Lower lobe of right lung (tissue), 2 donors: ENCODE data around the gene ZDHHC24. TPM values are rescaled to one million over a fixed set of nuclear protein-coding genes. Genes with fewer than 3 reads are reported as not detected.

Experiments
- ATAC-seq, 2 donors: fragments of 200-7000 bp; cut with Tn5 transposase; one replicate each; pipeline ENCODE4 v1.9.1; 2020 to 2022; ENCODE audit warnings: mild to moderate bottlenecking in 2 of 2, moderate library complexity in 2 of 2
- DNase-seq: peaks from one replicate; pipeline ENCODE4 v3.0.0-alpha.2; 2020
- H3K27ac ChIP-seq: fragments of 200-600 bp; one replicate; pipeline ENCODE4 v1.8.0; 2022
- H3K27me3 ChIP-seq: fragments of 200-600 bp; one replicate; pipeline ENCODE4 v1.8.0; 2022; ENCODE audit warnings: low read depth
- H3K36me3 ChIP-seq: fragments of 200-600 bp; one replicate; pipeline ENCODE4 v1.8.0; 2022; ENCODE audit warnings: mild to moderate bottlenecking
- H3K4me1 ChIP-seq: fragments of 200-600 bp; one replicate; pipeline ENCODE4 v1.8.0; 2022
- H3K4me3 ChIP-seq: fragments of 200-600 bp; one replicate; pipeline ENCODE4 v1.8.0; 2022; ENCODE audit warnings: mild to moderate bottlenecking
- H3K9me3 ChIP-seq: fragments of 200-600 bp; one replicate; pipeline ENCODE4 v1.8.0; 2022
- intact Hi-C: fragments of 100-400 bp; cut with DNase I; formaldehyde crosslinking; loops from one replicate; pipeline ENCODE4 v1.11.0; 2022
- total RNA-seq: library from RNA; stranded (reverse); fragmentation: NEBNext Ultra II Directional; extraction: Animal tissue kit (Norgen Biotek cat#: 25700); gene quantifications from one replicate; pipeline ENCODE4 v1.2.1, GENCODE V29; 2021
- TF ChIP-seq, protein P1 (sequence below): fragments of 200-600 bp; IDR thresholded peaks from one replicate; pipeline ENCODE4 v1.8.0; 2022; ENCODE audit warnings: antibody characterized with exemption, mild to moderate bottlenecking
- donor health status: DM: no; HTN: yes; CAD: no; lungs with severe emphysema.

The ZDHHC24 gene
- total RNA-seq, 1 donor from 2014 or later: 14.9 TPM

DNA sequence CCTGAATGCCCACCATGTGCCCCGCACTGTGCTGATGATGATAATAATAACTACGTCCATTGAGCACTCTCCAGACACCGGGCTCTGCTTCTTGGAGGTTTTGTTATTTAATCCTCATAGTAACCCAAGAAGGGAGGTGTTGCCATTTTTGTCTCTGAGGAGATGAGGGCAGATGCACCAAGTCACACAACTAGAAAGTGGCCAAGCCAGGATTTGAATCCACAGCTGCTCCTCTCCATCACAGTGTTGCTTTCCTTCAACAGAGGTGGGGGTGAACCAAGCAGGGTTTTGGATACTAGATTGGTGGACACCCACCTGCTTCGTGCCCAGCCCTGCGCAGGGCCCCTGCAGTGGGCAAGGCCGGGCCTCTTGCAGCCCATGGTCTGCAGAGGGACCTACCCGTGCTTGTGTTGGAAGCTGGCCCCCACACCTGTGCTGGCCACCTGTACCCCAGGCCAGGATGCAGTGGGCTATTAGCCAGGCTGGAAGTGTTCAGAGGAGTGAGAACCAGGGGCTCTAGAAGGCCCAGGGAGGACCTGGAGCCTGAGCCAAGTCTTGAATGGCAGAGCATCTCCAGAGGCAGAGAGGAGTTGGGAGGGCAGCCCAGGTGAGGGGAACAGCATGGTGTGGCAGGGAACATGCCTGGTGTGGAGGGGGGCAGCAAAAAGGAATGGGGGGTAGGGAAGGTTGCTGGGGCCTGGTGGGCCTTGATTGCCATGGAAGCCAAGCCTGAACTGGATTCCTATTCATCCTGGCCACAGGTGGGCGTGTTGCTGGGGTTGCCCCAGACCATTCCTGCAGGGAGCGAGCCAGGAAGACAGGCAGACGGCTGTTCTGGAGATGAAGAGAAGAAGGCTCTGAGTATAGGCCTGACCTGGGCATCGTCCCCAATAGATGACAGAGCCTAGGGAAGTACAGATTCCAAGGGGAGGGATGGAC lies 68.3 kb downstream of the ZDHHC24 start:
- H3K9me3 ChIP-seq: no peaks in the 10 kb centered on the region
- ATAC-seq (no peak), DNase-seq (no peak)

DNA sequence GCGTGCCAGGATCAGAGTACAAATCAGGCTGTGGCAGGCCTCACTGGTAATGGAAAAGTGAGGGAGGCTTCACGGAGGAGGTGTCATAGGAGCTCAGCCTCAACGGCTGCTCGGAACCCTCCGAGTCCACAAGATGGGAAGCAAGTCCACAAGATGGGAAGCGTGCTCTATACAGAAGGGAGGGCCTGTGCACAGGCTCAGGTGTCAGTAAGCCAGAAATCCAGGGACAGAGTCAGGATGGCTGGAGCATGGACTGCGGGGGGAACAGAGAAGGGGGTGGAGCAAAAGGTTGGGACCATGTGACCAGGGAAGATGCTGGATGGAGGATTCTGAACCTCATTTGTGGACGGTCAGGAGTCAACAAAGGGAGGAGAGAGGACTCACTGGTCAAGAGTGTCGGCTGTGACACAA lies 69.0 kb downstream of the ZDHHC24 start:
- no peaks in the 10 kb centered on the region for H3K27me3 ChIP-seq
- H3K27ac ChIP-seq: no peak overlapping the region
- intact Hi-C loops: no loop called here
- no peak for DNase-seq
- no peak for ATAC-seq
- no peak overlapping the region for H3K4me3 ChIP-seq
- TF ChIP-seq, protein P1, sequence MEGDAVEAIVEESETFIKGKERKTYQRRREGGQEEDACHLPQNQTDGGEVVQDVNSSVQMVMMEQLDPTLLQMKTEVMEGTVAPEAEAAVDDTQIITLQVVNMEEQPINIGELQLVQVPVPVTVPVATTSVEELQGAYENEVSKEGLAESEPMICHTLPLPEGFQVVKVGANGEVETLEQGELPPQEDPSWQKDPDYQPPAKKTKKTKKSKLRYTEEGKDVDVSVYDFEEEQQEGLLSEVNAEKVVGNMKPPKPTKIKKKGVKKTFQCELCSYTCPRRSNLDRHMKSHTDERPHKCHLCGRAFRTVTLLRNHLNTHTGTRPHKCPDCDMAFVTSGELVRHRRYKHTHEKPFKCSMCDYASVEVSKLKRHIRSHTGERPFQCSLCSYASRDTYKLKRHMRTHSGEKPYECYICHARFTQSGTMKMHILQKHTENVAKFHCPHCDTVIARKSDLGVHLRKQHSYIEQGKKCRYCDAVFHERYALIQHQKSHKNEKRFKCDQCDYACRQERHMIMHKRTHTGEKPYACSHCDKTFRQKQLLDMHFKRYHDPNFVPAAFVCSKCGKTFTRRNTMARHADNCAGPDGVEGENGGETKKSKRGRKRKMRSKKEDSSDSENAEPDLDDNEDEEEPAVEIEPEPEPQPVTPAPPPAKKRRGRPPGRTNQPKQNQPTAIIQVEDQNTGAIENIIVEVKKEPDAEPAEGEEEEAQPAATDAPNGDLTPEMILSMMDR: no peak
- H3K36me3 ChIP-seq: peaks cover 42% of the 10 kb centered on the region
- H3K4me1 ChIP-seq: peaks cover 17% of the 10 kb centered on the region
- no peaks in the 10 kb centered on the region for H3K9me3 ChIP-seq

More for the DNA sequence above, 68.3 kb downstream of the ZDHHC24 start:
- H3K36me3 ChIP-seq: peaks cover 42% of the 10 kb centered on the region
- no peak overlapping the region for H3K27ac ChIP-seq
- H3K4me1 ChIP-seq: peaks cover 17% of the 10 kb centered on the region
- TF ChIP-seq, protein P1: no peak
- H3K27me3 ChIP-seq: no peaks in the 10 kb centered on the region
- intact Hi-C loops: no loop called here
- no peak overlapping the region for H3K4me3 ChIP-seq

DNA sequence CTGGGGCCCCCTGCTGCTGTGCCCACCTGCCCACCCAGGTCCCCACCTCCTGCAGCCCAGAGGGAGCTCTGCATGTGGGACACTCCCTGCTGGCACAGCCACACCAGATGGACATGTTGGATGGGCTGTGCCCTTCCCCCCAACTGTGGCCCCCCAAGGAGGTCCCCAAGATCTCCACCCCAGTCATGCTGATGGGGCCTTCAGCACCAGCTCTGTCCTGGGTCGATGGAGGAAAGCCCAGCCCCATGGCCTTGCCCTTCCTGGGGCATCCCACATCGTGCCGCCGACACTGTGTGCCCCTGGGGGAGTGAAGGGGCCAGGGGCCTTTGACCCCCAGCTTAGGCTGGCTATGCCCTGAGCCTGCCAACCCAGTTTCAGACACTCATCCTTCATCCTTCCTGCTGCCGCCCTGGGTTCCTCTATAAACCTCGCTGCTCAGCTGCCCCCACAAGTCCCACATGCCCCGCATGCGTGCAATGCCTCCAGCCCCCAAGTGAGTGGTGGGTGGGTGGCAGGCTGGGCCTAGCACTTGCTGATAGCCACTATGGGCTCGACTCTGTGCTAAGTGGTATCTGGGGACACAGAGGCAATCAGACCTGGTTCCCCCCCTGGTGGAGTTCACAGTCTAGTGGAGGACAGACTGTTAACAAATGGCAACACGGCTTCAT lies 69.5 kb downstream of the ZDHHC24 start:
- Histone ChIP-seq H3K9me3 (no peaks in the 10 kb centered on the region), H3K27me3 (no peaks in the 10 kb centered on the region), H3K4me1 (peaks cover 17% of the 10 kb centered on the region), H3K27ac (no peak overlapping the region), H3K36me3 (peaks cover 46% of the 10 kb centered on the region), H3K4me3 (no peak overlapping the region)
- ATAC-seq (no peak), DNase-seq (no peak)
- intact Hi-C loops: no loop called here
- TF ChIP-seq, protein P1: no peak

DNA sequence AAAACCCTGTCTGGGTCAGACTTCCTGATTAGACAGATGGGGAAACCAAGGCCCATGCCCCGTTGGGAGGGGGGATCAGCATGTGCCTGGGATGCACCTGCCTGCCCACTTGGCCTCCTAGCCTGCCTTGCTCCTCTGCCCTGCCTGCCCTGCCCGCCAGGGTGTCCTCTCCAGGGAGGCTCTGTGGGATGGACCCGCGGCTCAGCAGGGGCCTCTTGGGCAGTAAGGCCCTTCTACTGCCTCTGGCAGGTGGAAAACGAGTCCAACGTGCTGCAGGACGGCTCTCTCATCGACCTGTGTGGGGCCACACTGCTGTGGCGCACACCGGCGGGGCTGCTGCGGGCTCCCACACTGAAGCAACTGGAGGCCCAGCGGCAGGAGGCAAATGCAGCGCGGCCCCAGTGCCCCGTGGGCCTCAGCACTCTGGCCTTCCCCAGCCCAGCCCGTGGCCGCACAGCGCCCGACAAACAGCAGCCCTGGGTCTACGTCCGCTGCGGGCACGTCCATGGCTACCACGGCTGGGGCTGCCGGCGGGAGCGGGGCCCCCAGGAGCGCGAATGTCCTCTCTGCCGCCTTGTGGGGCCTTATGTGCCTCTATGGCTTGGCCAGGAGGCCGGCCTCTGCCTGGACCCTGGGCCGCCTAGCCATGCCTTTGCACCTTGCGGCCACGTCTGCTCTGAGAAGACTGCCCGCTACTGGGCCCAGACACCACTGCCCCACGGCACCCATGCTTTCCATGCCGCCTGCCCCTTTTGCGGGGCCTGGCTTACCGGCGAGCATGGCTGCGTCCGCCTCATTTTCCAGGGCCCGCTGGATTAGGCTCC lies 70.3 kb downstream of the ZDHHC24 start:
- Histone ChIP-seq H3K27me3 (no peaks in the 10 kb centered on the region), H3K36me3 (peaks cover 50% of the 10 kb centered on the region), H3K27ac (no peak overlapping the region), H3K4me3 (no peak overlapping the region), H3K4me1 (peaks cover 9% of the 10 kb centered on the region), H3K9me3 (no peaks in the 10 kb centered on the region)
- TF ChIP-seq, protein P1: no peak
- ATAC-seq (no peak), DNase-seq (no peak)
- intact Hi-C loops: no loop called here
